NCI-H146 (cell line): ENCODE measurements around the gene ETFA.

Experiments used
- DNase-seq: peaks from one replicate; lab custom pipeline; 2025; lab: John Stamatoyannopoulos, UW

ETFA gene

DNA sequence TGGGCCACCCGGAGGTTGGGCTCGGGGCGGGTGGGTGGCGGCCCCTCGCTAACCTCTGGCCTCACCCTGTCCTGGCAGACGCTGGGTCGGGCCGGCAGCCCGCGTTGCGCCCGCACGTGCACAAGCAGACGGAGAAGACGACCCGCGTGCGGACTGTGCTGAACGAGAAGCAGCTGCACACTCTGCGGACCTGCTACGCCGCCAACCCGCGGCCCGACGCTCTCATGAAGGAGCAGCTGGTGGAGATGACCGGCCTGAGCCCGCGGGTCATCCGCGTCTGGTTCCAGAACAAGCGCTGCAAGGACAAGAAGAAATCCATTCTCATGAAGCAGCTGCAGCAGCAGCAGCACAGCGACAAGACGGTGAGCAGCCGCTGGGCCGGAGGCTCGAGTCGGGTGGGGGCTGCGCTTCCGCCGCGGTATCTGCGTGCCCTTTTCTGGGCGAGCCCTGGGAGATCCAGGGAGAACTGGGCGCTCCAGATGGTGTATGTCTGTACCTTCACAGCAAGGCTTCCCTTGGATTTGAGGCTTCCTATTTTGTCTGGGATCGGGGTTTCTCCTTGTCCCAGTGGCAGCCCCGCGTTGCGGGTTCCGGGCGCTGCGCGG lies 29.0 kb upstream of the ETFA start:
- DNase-seq, result peak; percentile 58

DNA sequence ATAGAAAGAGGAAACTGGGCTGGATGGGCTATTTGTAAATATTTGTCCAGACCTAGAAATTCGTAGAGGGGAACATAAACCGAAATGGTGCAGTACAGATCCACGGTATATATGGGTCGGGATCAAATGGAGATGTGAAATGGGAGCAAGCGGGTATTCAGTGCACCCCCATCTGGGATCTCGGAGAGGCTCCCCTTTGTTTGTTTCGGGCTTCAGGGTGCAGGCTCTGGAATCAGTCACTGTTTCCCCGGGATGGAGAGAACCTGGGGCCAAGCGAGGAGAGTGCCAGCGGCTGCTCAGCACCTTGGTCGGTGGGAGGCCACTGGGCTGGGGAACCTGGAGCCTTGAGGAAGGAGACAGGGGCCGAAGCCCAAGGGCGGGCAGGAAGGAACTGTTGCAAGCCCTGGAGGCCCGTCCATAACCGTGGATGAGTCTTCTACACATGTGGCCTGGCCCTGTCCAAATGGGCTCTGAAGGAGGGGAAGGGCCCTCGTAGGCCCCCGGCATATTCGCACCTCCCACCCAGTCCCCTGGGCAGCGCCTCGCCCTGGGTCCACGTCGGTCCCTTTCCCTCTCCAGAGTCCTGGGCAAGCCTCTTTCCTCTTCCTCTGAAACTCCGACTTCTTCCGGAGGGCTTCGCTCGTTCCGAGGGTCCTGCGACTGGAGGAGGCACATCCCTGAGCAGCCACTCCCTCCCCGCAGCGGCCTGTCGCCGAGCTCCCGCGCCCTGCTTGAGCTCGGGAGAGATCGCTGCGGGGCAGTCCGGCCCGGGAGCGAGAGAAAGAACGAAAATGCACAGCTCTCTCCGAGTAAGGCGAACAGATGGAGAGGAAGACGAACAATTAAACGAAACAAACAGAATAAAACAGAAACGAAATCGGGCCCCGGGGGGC lies 28.3 kb upstream of the ETFA start:
- DNase-seq, result peak; percentile 33

DNA sequence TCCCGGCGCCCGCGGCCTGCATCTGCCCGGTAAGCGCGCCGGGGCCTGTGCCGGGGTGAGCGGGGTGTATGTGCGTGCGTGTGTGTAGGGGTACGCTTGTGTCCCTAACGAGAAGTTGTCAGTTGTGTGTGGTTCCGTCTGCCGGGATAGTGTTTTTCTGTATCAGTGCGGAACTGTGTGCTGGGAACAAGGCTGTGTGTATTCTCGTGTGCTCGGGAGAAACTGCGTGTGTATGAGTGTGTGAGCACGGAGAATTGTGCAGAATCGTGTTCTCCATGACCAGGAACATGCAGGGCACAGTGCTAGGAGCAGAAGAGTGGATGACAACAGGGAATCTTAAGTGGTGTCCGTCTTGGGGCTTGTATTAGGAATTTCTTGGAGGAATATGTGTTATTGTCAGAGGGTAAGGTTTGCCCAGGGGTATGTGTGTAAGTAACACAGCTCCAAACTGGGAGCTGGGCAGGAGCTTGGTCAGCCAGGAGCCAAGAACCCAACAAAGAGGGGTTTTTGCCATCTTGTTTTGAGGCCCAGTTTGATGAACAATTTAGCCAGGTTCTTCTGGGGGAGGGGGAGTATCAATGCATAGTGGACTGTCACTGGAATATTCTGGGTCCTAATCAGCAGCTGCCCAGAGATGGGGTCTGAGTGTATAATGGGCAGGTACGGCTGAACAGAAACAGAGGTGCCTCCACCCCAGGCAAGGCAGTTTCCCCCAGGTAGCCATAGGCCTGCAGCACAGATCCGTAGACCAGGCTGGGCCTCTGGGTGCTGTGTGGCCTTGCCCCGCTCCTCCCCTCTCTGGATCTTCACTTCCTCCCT lies 27.4 kb upstream of the ETFA start:
- DNase-seq, result no peak

DNA sequence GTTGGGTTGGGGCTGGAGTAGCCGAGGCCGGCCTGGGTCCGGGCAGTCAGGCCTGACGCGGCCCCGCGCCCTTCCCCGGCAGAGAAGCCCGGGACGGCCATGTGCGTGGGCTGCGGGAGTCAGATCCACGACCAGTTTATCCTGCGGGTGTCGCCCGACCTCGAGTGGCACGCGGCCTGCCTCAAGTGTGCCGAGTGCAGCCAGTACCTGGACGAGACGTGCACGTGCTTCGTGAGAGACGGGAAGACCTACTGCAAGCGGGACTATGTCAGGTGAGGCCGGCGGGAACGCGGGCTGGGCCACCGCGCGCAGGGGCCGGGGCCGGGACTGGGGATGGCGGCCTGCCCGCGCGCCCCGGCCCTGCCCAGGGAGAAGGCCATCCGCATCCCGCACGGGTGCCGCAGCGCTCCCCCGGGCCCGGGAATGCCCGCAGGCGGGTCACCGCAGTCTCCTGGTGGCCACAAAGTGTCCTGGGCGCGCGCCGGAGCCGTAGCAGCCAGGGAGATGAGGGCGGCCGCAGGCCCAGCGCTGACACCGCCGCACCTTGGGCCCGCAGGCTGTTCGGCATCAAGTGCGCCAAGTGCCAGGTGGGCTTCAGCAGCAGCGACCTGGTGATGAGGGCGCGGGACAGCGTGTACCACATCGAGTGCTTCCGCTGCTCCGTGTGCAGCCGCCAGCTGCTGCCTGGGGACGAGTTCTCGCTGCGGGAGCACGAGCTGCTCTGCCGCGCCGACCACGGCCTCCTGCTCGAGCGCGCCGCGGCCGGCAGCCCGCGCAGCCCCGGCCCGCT lies 26.6 kb upstream of the ETFA start:
- DNase-seq, result no peak

DNA sequence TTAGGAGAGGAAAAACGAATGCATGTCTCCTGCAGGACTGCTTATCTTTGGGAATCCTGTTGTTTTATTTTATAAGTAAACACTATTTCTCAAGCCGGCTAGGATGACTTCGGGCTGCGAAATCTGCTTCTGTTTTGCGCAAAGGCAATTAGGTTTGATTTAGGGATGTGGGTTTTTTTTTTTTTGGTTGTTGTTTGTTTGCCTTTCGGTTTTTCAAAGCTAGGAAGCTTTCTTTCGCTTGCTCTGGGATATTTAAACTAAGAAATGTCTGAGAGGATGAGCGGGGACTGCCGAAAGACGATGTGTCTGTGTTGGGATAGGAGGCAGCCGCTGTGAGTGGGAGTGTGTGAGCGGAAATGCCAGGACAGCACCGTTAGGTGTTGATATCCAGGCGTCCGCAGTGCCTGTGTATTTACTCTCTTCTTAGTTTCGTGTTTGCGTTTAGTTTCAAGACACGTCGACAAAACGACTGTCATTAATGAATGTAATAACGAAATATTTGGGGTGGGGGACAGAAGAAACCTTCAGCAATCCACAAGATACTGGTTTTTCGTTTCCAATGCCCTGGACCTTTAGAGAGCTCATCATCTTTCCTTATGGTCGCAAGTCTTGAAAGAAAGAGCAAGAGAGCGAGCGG lies 25.9 kb upstream of the ETFA start:
- DNase-seq, result no peak

DNA sequence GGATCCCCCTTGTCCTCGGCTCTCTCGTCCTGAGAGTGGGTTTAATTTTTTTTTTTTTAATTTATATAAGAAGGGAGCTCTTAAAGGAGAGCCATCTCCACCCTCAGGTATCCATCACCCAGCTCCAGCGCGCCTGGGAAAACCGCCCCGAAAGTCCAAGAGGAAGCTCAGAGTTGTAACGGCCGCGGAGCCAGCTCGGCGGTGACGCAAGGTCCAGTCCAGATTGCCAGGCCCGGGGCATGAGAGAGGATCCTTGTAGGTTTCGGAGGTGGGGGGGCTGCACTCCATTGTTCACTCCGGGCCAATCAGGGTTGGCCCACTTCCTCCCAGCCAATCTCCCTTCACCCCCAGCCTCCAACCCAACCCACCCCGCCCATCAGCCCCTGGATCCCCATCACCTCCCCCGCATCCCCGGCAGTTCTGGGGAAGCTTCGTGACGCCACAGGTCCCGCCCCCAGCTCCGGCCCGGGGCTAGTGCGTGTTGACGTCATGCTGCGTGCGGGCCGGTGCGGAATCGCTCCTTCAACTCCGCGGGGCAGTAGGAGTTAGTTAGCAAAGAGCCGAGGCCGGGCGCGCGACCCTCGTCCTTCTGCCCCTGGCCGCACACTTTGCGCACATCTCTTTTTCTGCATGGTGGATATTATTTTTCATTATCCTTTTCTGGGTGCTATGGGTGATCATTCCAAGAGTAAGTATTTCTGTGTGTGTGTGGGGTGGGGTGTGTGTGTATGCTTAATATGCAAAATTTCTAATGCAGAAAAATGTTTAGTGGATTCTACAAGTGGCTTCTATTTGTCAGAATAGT lies 25.2 kb upstream of the ETFA start, which contains the start of gene ISL2:
Gene ISL2, plus strand, starts transcription at position 520 of the 805 bp plus-strand sequence. Its CDS starts 111 bp downstream, at position 631.
- DNase-seq, result no peak

DNA sequence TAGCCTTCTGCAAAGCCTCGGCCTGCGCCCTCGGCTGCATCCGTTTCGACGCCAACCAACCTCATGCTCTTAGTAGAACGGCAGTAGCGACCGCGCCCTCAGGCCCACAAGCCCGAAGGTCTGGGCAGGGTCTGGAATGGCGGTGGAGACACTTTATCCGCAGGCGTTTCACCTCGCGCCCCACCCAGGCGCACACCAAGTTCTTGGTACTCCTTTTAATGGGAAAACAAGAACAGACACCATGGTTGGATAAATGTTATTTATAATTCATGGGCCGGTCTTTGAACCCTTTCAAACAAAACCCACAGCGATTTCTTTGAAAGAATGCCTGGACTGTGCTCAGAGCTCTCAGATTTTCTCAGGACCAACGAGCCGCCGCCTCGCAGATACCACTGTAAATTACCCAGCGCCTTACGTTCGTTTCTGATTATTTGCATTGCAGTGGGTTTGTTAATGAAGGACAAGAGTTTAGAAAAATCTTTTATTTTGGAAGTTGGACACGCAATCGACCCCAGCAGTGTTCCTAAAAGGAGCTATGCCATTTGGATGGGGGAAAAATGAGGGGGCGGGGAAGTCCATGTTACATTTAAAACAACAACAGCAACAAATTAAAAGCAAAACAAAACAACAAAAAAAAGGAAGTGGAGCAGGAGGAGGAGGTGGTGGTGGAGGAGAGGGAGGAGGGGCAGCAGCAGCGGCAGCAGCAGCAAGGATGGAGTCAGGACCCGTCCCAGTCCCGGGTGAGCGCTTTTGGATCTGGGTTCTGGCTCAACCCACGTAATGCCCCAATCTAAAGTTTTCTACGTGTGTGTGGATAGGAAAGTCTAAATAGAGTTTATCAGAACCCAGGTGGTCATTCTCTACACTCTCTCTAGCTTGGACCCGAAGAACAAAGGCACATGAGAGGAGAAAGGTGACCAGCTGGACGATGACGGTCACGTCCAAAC lies 24.3 kb upstream of the ETFA start:
- DNase-seq, result no peak

DNA sequence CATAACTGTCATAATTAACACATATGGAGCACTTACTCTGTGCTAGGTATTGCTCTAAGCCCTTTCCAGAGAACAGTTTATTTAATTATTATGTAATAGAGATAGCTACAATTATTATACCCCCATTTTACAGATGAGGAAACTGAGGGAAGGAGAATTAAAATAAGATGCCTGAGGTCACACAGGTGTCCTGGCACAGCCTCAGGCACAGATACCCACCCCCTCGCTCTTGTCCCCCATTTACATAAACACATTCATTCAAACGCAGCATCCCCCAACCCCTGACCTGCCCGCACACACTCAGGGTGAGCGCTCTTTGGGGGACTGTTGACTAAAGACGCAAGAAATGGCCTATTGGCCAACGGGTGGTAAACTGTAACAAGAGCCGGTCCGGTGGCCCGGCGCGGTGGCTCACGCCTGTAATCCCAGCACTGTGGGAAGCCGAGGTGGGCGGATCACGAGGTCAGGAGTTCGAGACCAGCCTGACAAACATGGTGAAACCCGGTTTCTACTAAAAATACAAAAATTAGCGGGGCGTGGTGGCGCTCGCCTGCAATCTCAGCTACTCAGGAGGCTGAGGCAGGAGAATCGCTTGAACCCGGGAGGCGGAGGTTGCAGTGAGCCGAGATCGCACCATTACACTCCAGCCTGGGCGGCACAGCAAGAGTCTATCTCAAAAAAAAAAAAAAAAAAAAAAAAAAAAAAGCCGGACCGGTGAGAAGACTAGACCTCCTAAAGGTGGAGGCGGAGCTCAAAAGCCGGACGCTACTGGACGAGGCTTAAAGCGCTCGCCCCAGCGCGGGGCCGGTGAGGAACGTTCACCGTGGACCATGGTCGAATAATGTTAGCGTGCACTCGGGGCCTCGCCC lies 23.4 kb upstream of the ETFA start:
- no peak for DNase-seq

DNA sequence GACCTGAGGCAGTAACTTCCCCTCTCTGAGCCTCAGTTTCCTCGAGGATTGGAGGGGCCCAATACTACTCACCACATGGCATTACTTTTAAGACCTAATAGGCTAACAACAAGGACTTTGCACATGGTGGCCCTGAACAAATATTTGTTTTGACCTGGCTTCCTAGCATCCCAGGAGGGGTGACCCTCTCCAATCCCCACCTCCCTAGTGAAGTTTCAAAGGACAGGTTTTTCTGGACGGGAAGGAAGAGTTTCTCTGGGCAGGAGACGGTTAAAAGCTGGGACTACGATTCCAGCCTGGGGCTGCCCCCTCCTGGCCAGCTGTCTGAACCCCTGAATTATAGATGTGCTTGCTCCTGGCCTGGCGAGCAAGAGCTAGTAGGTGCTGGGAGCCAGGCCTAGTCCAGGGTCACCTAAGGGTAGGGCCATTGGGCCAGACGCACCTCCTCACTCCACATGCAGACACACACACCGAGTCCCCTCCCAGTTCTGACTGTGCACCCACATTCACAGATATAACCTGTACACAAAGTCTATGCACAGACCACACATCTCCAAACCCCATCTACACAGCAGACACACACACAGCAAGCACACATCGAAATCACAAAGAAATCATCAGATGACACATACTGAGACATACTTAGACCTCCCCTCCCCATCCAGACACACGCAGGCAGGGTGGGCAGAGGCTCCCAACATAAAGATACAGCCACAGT lies 22.6 kb upstream of the ETFA start:
- DNase-seq, result no peak

DNA sequence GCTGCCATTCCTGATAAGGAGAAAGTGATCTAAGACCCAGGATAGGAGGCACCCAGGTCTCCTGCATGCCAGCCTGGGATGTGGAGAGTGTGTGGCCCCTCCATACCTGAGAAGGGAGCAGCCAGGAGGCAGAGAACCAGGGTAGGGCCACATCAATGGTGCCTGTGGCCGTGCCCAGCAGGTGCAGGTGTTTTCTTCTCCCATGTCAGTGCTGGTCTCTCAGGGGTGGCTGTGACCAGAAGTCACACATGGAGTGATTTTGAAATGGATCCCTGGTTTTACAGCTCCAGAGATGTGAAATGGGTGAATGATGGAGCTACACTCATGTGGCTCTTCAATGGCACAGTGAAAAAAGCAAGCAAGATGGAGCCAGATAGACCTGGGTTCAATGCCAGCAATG lies 22.0 kb upstream of the ETFA start:
- no peak for DNase-seq

DNA sequence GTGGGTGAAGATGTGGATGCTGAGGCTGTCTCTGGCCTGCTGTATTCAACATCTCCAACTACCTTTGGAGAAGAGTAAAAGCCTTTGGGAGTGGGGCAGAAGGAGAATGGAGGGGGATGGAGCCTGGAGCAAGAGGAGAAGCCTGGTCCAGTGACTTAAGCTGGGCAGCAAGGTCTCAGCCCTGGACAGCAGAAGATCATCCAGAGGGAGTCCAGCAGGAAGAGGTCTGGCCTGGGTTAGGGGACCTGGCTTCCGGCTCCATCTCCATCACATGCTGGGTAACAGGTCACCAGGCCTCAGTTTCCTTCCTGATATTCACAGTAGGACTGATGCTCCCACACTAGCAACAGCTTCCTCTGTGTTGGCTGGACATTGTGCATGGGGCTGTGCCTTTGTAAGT lies 21.5 kb upstream of the ETFA start:
- DNase-seq, result no peak

DNA sequence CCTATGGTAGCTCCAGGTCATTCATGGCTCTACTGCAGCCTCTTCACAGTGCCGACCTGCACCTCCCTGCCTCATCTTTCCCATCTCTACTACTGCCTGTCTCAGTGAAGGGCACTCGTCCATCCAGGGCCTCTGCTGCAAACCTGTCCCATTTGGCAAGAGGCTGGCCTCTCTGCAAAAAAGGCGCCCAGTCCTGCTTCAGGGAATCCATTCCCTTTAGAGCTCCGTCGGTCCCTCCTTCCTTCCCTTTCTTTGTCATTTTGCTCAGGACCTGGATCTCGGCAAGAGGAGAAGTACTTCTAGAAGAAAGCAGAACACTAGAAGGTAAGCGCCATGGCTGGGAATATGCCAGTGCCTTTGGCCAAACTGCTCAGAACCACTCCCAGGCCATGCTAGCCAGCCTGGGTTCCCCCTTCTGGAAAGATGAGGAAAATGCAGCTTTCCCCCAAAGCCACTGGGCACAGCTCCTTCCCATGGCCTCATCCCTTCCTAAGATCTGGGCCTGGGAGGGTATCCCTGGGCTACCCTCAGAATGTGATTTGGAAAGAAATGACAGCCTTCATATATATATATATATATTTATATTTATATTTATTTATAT lies 18.9 kb upstream of the ETFA start:
- DNase-seq, result peak; percentile 10

DNA sequence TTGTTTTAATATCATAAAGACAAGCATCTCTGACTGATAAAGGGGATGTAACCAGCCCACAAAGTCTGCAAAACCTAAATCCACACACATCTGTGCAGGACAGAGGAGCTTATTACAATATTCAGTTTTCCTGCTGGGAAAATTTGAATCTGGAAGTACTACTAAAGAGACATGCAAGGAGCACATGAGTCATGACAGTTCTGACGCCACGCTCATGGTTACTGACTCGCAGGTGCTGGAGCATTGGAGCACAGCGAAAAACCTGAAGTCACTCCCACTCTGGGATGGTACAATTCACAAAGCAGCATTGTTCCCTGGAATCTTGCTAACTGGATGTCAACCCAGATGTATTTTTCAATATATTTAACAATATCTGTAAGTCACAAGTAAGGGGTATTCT lies 17.7 kb upstream of the ETFA start:
- no peak for DNase-seq

DNA sequence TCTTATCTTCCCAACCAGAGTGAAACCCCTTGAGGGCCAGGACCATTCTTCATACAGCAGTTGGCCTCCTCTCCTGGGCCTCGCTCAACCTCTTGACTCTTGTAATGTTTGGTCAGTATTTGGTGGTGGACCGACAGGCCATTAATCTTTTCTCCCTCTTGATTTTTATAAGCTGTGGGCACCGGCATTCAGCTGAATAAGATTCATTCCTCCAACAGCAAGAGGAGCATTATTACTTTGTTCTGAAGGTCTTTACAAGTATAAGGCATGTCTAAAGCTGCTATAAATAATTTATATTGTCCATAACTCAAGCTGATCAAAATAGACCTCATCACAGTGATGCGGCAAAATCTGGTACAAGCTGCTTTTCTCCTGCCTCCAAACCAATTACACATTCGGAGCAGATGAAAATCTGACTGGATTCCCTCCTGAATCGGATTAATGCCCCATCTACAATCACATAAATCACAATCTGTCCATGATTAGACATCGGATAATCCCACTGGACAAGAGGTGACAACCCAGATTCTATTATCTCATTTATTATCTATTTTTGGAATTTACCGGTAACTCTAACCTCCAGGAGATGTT lies 16.9 kb upstream of the ETFA start:
- DNase-seq, result no peak

DNA sequence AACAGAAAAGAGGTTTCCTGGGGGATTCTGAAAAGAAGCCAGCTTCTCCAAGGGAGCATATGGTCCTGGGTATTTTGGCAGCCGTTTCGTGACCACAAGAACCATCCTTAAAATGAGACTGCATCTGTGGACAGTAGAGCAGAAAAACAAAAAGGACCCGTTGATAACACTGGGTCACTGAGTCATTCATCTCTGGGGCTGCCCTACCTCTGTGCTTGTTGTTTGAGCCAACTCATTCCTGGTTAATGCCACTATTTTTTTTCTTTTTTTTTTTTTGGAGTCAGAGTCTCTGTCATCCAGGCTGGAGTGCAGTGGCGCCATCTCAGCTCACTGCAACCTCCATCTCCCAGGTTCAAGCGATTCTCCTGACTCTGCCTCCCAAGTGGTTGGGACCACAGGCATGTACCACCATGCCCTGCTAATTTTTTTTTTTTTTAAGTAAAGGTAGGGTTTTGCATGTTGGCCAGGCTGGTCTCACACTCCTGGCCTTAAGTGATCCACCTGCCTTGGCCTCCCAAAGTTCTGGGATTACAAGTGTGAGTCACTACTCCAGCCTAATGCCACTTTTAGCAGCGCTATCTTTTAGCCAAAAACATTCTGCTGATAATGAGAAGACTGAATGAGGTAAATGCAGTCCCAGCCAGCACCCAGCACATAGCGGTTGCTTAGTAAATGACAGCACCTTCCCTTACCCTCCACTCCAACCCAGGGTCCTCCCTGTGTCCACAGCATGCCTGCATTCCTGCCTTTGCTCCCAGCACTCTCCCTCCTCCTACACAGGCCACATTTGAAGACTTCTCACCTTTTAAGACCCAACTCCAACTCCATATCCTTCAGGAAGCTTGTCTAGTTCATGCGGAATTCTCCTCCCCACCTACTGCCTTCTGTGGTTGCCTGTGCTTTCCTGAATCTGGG lies 16.2 kb upstream of the ETFA start:
- DNase-seq, result no peak

DNA sequence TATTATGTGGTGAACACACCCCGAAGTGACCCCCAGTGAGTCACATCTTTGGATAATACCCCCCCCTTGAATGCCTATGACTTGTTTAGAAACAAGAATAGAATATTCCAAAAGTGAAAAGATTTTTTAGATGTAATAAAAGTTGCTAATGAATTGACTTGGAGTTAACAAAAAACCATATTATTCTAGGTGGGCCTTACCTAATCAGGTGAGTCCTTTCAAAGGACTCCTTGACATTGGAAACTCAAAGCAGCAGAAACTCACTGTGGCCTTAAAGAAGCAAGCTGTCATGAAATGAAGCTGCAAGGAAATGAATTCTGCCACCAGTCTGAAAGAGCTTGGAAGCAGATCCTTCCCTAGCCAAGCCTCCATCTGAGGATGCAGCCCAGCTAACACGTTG lies 14.4 kb upstream of the ETFA start:
- no peak for DNase-seq
